Measurements from ENCODE around the gene PCA3.

Gene PCA3

GRCh38 chr9:76756941-76757673 lies 7.1 kb upstream of the PCA3 start:
- no peak for DNase-seq (ENCODE audit: low spot score)

GRCh38 chr9:76758476-76758875 lies 5.8 kb upstream of the PCA3 start:
- DNase-seq (ENCODE audit: low spot score), result no peak

GRCh38 chr9:76759732-76760131 lies 4.5 kb upstream of the PCA3 start:
- no peak for DNase-seq (ENCODE audit: low spot score)

- DNase-seq (ENCODE audit: low spot score), result no peak
These were observed 2.8 kb upstream of the PCA3 start for GRCh38 chr9:76761448-76761847.

- DNase-seq (ENCODE audit: low spot score), result no peak
These were observed 1.9 kb downstream of the PCA3 start for GRCh38 chr9:76766126-76766525.

- no peak for DNase-seq (ENCODE audit: low spot score)
These were observed 8.6 kb downstream of the PCA3 start for GRCh38 chr9:76772686-76773445.

- DNase-seq (ENCODE audit: low spot score), result no peak
These were observed 20.6 kb downstream of the PCA3 start for GRCh38 chr9:76784881-76785280.

- no peak for DNase-seq (ENCODE audit: low spot score)
These were observed 21.3 kb downstream of the PCA3 start for GRCh38 chr9:76785501-76785900.

GRCh38 chr9:76787677-76788076 lies 23.4 kb downstream of the PCA3 start:
- DNase-seq (ENCODE audit: low spot score), result no peak

GRCh38 chr9:76789840-76790239 lies 25.6 kb downstream of the PCA3 start:
- no peak for DNase-seq (ENCODE audit: low spot score)

GRCh38 chr9:76793784-76794431 lies 29.7 kb downstream of the PCA3 start:
- DNase-seq (ENCODE audit: low spot score), result no peak

GRCh38 chr9:76796296-76796695 lies 32.1 kb downstream of the PCA3 start:
- no peak for DNase-seq (ENCODE audit: low spot score)

- DNase-seq (ENCODE audit: low spot score), result no peak
These were observed 34.3 kb downstream of the PCA3 start for GRCh38 chr9:76798527-76798926.

- DNase-seq (ENCODE audit: low spot score), result no peak
These were observed 35.2 kb downstream of the PCA3 start for GRCh38 chr9:76799473-76799872.

- no peak for DNase-seq (ENCODE audit: low spot score)
These were observed 36.7 kb downstream of the PCA3 start for GRCh38 chr9:76800901-76801300.

- no peak for DNase-seq (ENCODE audit: low spot score)
These were observed 38.8 kb downstream of the PCA3 start for GRCh38 chr9:76803083-76803482.

- DNase-seq (ENCODE audit: low spot score), result no peak
These were observed 39.5 kb downstream of the PCA3 start for GRCh38 chr9:76803762-76804161.

GRCh38 chr9:76808636-76809035 lies 44.4 kb downstream of the PCA3 start:
- DNase-seq (ENCODE audit: low spot score), result no peak

- DNase-seq (ENCODE audit: low spot score), result peak; percentile 40
These were observed 46.2 kb downstream of the PCA3 start for GRCh38 chr9:76810377-76810957.

- DNase-seq (ENCODE audit: low spot score), result no peak
These were observed 48.4 kb downstream of the PCA3 start for GRCh38 chr9:76812591-76812990.

GRCh38 chr9:76817489-76817888 lies 53.3 kb downstream of the PCA3 start:
- no peak for DNase-seq (ENCODE audit: low spot score)

GRCh38 chr9:76818271-76818670 lies 54.0 kb downstream of the PCA3 start:
- DNase-seq (ENCODE audit: low spot score), result no peak

- DNase-seq (ENCODE audit: low spot score), result no peak
These were observed 56.2 kb downstream of the PCA3 start for GRCh38 chr9:76820431-76820830.

Data from activated CD4-positive, alpha-beta T cell treated with anti-CD3 and anti-CD28 coated beads, Interleukin-2, Interleukin-4, amounts not matched to agents 100 ng/mL and 50 ng/mL, durations not matched to agents 16 hours and 8 hours (primary cell).